ENCODE results near the gene LMF1.

Gene LMF1

DNA sequence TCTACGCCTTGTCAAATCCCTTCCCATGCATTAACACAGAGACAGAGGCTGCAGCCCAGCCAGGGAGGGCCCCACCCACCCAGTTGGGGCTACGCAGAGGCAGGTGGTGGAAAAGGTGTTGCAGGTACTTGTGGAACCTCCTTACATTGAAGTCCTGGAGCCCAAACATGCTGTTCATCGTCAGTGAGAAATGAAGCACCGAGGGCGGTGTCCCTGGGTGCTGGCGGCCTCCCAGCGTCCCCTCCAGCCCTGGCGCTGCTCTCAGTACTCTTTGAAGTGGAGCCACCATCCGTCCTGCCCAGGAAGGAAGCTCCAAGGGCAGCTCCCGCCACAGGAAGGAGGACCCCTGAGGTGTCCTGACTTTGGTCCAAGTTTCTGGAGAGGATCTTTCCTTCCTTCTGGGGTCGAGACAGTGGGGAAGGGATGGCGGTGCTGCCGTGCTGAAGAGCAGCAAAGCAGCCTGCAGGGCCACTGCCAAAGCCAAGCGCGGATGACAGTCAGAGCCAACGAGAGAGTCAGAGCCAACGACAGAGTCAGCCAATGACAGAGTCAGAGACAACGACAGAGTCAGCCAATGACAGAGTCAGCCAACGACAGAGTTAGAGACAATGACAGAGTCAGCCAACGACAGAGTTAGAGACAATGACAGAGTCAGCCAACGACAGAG is 23.4 kb downstream of the LMF1 start:
- Histone ChIP-seq H3F3A (ENCODE audit: control insufficient read depth, insufficient read depth) (no peaks in the 10 kb centered on the region), H3K4me3 (ENCODE audit: low read length) (no peak overlapping the region), H3K4me2 (ENCODE audit: low read length) (no peak overlapping the region), H3K4me1 (ENCODE audit: control insufficient read depth, low read length) (no peaks in the 10 kb centered on the region), H3K9me3 (ENCODE audit: control insufficient read depth, insufficient read depth, low read length) (peaks cover 10% of the 10 kb centered on the region), H3K27ac (ENCODE audit: low read depth, low read length) (no peak overlapping the region), H3K79me2 (ENCODE audit: control insufficient read depth, low read length) (no peaks in the 10 kb centered on the region), H4K20me1 (ENCODE audit: control insufficient read depth, insufficient read depth, low read depth, low read length) (no peaks in the 10 kb centered on the region), H3K27me3 (ENCODE audit: control insufficient read depth, low read length) (no peaks in the 10 kb centered on the region), H3K9me2 (replicated peaks; ENCODE audit: control insufficient read depth, low read length) (no peaks in the 10 kb centered on the region), H3K36me3 (ENCODE audit: control insufficient read depth, low read length) (peaks cover 11% of the 10 kb centered on the region; the same call in 1 of the 2 replicates)
- TF ChIP-seq EZH2phosphoT487 (IDR thresholded peaks at IDR 0.05; ENCODE audit: borderline replicate concordance, low read length), result no peak
- no peak for TF ChIP-seq CTCF (IDR thresholded peaks at IDR 0.05; ENCODE audit: low read depth, low read length, poor library complexity, severe bottlenecking)

- H3K9me2 ChIP-seq (replicated peaks; ENCODE audit: control insufficient read depth, low read length), result no peaks in the 10 kb centered on the region
- H3K4me1 ChIP-seq (ENCODE audit: control insufficient read depth, low read length), result no peaks in the 10 kb centered on the region
- no peak overlapping the region for H3K27ac ChIP-seq (ENCODE audit: low read depth, low read length)
- no peaks in the 10 kb centered on the region for H4K20me1 ChIP-seq (ENCODE audit: control insufficient read depth, insufficient read depth, low read depth, low read length)
- TF ChIP-seq EZH2phosphoT487 (IDR thresholded peaks at IDR 0.05; ENCODE audit: borderline replicate concordance, low read length) (no peak), CTCF (IDR thresholded peaks at IDR 0.05; ENCODE audit: low read depth, low read length, poor library complexity, severe bottlenecking) (no peak)
- peaks cover 22% of the 10 kb centered on the region for H3K9me3 ChIP-seq (ENCODE audit: control insufficient read depth, insufficient read depth, low read length)
- H3F3A ChIP-seq (ENCODE audit: control insufficient read depth, insufficient read depth), result no peaks in the 10 kb centered on the region
- no peak overlapping the region for H3K4me3 ChIP-seq (ENCODE audit: low read length)
- H3K4me2 ChIP-seq (ENCODE audit: low read length), result no peak overlapping the region
- peaks cover 17% of the 10 kb centered on the region for H3K36me3 ChIP-seq (ENCODE audit: control insufficient read depth, low read length)
- H3K27me3 ChIP-seq (ENCODE audit: control insufficient read depth, low read length), result no peaks in the 10 kb centered on the region
- H3K79me2 ChIP-seq (ENCODE audit: control insufficient read depth, low read length), result no peaks in the 10 kb centered on the region
Observed at GRCh38 chr16:946048-946395, 24.8 kb downstream of the LMF1 start.

- H3K4me1 ChIP-seq (ENCODE audit: control insufficient read depth, low read length), result peaks cover 3% of the 10 kb centered on the region; the same call in 1 of the 2 replicates
- no peak overlapping the region for H3K27ac ChIP-seq (ENCODE audit: low read depth, low read length)
- H3K4me2 ChIP-seq (ENCODE audit: low read length), result no peak overlapping the region
- no peaks in the 10 kb centered on the region for H3K79me2 ChIP-seq (ENCODE audit: control insufficient read depth, low read length)
- TF ChIP-seq CTCF (IDR thresholded peaks at IDR 0.05; ENCODE audit: low read depth, low read length, poor library complexity, severe bottlenecking) (no peak), EZH2phosphoT487 (IDR thresholded peaks at IDR 0.05; ENCODE audit: borderline replicate concordance, low read length) (no peak)
- no peaks in the 10 kb centered on the region for H3K27me3 ChIP-seq (ENCODE audit: control insufficient read depth, low read length)
- peaks cover 17% of the 10 kb centered on the region for H3K36me3 ChIP-seq (ENCODE audit: control insufficient read depth, low read length)
- H3K9me2 ChIP-seq (replicated peaks; ENCODE audit: control insufficient read depth, low read length), result no peaks in the 10 kb centered on the region
- H3K9me3 ChIP-seq (ENCODE audit: control insufficient read depth, insufficient read depth, low read length), result peaks cover 22% of the 10 kb centered on the region
- no peaks in the 10 kb centered on the region for H4K20me1 ChIP-seq (ENCODE audit: control insufficient read depth, insufficient read depth, low read depth, low read length)
- no peak overlapping the region for H3K4me3 ChIP-seq (ENCODE audit: low read length)
- no peaks in the 10 kb centered on the region for H3F3A ChIP-seq (ENCODE audit: control insufficient read depth, insufficient read depth)
Observed at GRCh38 chr16:945271-946047, 25.3 kb downstream of the LMF1 start.

All from DOHH2 (cell line).